Keratinocyte (primary cell): ENCODE results near the gene AGRN. TPM values are rescaled to one million over a fixed set of nuclear protein-coding genes. Genes with fewer than 3 reads are reported as not detected.

Source experiments
- DNase-seq: peaks from one replicate; pipeline ENCODE4 v3.0.0-alpha.2; 2011; ENCODE audit warnings: low read depth, missing footprints, low spot score
- FAIRE-seq: peaks from 2 replicates; lab custom pipeline; 2011; peaks lifted over from hg19 to GRCh38; lab: Jason Lieb, UNC
- H2AFZ ChIP-seq: 2 replicates; pipeline ENCODE4 v1.6.0; 2012; ENCODE audit warnings: low read length, control low read depth, inconsistent platforms; ENCODE audit not compliant: control insufficient read depth
- H3K27ac ChIP-seq: 2 replicates; pipeline ENCODE4 v1.5.1; 2011; ENCODE audit warnings: low read length; ENCODE audit not compliant: control insufficient read depth, insufficient read depth
- H3K27me3 ChIP-seq: 3 replicates; pipeline ENCODE4 v1.6.0; 2011; ENCODE audit warnings: low read length; ENCODE audit not compliant: control insufficient read depth, insufficient read depth; ENCODE audit errors: extremely low read depth
- H3K36me3 ChIP-seq, 2 experiments: 2 replicates in 1 of 2; 3 replicates in 1 of 2; pipeline ENCODE4 v1.5.1; 2011; ENCODE audit warnings: low read length in 2 of 2, mild to moderate bottlenecking in 1 of 2; ENCODE audit not compliant: control insufficient read depth in 2 of 2, insufficient read depth in 2 of 2; ENCODE audit errors: extremely low read depth in 1 of 2
- H3K4me1 ChIP-seq: 3 replicates; pipeline ENCODE4 v1.5.1; 2011; ENCODE audit warnings: low read length; ENCODE audit not compliant: control insufficient read depth, insufficient read depth; ENCODE audit errors: extremely low read depth
- H3K4me2 ChIP-seq: 3 replicates; pipeline ENCODE4 v1.6.0; 2011; ENCODE audit warnings: low read depth, low read length; ENCODE audit not compliant: control insufficient read depth, insufficient read depth; ENCODE audit errors: extremely low read depth
- H3K4me3 ChIP-seq, 3 experiments: fragments of 200-600 bp in 1 of 3; sonication (generic) in 1 of 3; 2 replicates in 2 of 3; 3 replicates in 1 of 3; pipeline ENCODE4 v1.5.1; 2011 to 2016; ENCODE audit warnings: low read length in 3 of 3, mild to moderate bottlenecking in 3 of 3, control low read depth in 2 of 3, inconsistent platforms in 1 of 3, low read depth in 1 of 3, mixed read lengths in 1 of 3, mixed run types in 1 of 3, moderate library complexity in 1 of 3; ENCODE audit not compliant: control insufficient read depth in 2 of 3, insufficient read depth in 2 of 3; ENCODE audit errors: extremely low read depth in 1 of 3
- H3K79me2 ChIP-seq: 2 replicates; pipeline ENCODE4 v1.6.0; 2012; ENCODE audit warnings: low read length; ENCODE audit not compliant: control insufficient read depth, insufficient read depth
- H3K9ac ChIP-seq: 3 replicates; pipeline ENCODE4 v1.6.0; 2011; ENCODE audit warnings: low read length; ENCODE audit not compliant: control insufficient read depth, insufficient read depth; ENCODE audit errors: extremely low read depth
- H3K9me1 ChIP-seq: 3 replicates; pipeline ENCODE4 v1.6.0; 2011; ENCODE audit warnings: low read length; ENCODE audit not compliant: control insufficient read depth, insufficient read depth; ENCODE audit errors: extremely low read depth
- H3K9me3 ChIP-seq: 2 replicates; pipeline ENCODE4 v1.5.1; 2012; ENCODE audit warnings: low read depth, low read length; ENCODE audit not compliant: control insufficient read depth
- H4K20me1 ChIP-seq: 3 replicates; pipeline ENCODE4 v1.6.0; 2011; ENCODE audit warnings: low read length; ENCODE audit not compliant: control insufficient read depth, insufficient read depth; ENCODE audit errors: extremely low read depth
- EZH2 ChIP-seq: IDR thresholded peaks from one replicate; pipeline ENCODE4 v1.6.1; 2012; ENCODE audit warnings: inconsistent platforms, mild to moderate bottlenecking, low read length, moderate library complexity
- dilution Hi-C: fragments of 300-500 bp; cut with MboI; formaldehyde crosslinking; loops from one replicate; pipeline ENCODE4 v1.7.0; 2020; ENCODE audit warnings: low sequenced_read_pairs; ENCODE audit not compliant: extremely low pct_ligation_motif_present
- polyA plus RNA-seq, 5 experiments: library from polyadenylated mRNA; depleted of rRNA in 3 of 5; stranded (reverse) in 3 of 5; stranded (forward) in 1 of 5; unstranded in 1 of 5; fragments of >200 nt; gene quantifications; 1 replicate in 1 of 5; 2 replicates in 3 of 5; 3 replicates in 1 of 5; pipeline versions ENCODE4 v1.2.1 to v1.2.3, GENCODE V29; 2011 to 2012; ENCODE audit warnings: missing spikeins in 2 of 5, low read depth in 1 of 5, low replicate concordance in 1 of 5
- TF ChIP-seq, protein P1 (sequence below), 3 experiments: IDR thresholded peaks in 1 of 3; conservative IDR thresholded peaks in 1 of 3; optimal IDR thresholded peaks in 1 of 3; 2 replicates in 2 of 3; 3 replicates in 1 of 3; pipeline versions ENCODE3 to v1.5.1; 2011; ENCODE audit warnings: low read length in 3 of 3, mild to moderate bottlenecking in 3 of 3, moderate library complexity in 2 of 3, control low read depth in 1 of 3, inconsistent platforms in 1 of 3; ENCODE audit not compliant: insufficient read depth in 2 of 3; ENCODE audit errors: extremely low read depth in 1 of 3

Gene AGRN
- polyA plus RNA-seq, 1 donor (not counting 4 experiments of a cell fraction or from before 2014, with no cell fraction given), result 72.4 TPM

- Histone ChIP-seq H3K9me1 (no peaks in the 10 kb centered on the region), H3K36me3 (peaks cover 24 to 30% of the 10 kb centered on the region in 2 experiments), H3K27ac (peak overlapping the region; percentile 87), H2AFZ (no peak overlapping the region), H3K79me2 (peaks cover 61% of the 10 kb centered on the region), H3K4me2 (peak overlapping the region; percentile 94), H3K4me1 (peaks cover 50% of the 10 kb centered on the region), H3K9me3 (no peaks in the 10 kb centered on the region), H4K20me1 (no peaks in the 10 kb centered on the region), H3K27me3 (no peaks in the 10 kb centered on the region), H3K9ac (peak overlapping the region; percentile 86), H3K4me3 (peak overlapping the region; percentile 81 to 89 (median 86))
- dilution Hi-C loops, result no loop called here
- TF ChIP-seq EZH2, result no peak
- TF ChIP-seq, protein P1, sequence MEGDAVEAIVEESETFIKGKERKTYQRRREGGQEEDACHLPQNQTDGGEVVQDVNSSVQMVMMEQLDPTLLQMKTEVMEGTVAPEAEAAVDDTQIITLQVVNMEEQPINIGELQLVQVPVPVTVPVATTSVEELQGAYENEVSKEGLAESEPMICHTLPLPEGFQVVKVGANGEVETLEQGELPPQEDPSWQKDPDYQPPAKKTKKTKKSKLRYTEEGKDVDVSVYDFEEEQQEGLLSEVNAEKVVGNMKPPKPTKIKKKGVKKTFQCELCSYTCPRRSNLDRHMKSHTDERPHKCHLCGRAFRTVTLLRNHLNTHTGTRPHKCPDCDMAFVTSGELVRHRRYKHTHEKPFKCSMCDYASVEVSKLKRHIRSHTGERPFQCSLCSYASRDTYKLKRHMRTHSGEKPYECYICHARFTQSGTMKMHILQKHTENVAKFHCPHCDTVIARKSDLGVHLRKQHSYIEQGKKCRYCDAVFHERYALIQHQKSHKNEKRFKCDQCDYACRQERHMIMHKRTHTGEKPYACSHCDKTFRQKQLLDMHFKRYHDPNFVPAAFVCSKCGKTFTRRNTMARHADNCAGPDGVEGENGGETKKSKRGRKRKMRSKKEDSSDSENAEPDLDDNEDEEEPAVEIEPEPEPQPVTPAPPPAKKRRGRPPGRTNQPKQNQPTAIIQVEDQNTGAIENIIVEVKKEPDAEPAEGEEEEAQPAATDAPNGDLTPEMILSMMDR (optimal IDR thresholded peaks at IDR 0.05 in 1 of 3, IDR thresholded peaks at IDR 0.05 in 1 of 3, conservative IDR thresholded peaks at IDR 0.05 in 1 of 3; ENCODE audit: extremely low read depth in 1 of 3, insufficient read depth in 2 of 3, low read length in 3 of 3), result no peak
- FAIRE-seq (no peak), DNase-seq (no peak)
Observed at GRCh38 chr1:1022302-1023009, 2.5 kb downstream of the AGRN start.

GRCh38 chr1:1023700-1024099 is 3.8 kb downstream of the AGRN start:
- H3K9ac ChIP-seq, result peak overlapping the region; percentile 47
- H3K79me2 ChIP-seq, result peaks cover 69% of the 10 kb centered on the region
- H3K36me3 ChIP-seq, result peaks cover 27 to 32% of the 10 kb centered on the region in 2 experiments
- FAIRE-seq, result no peak
- H3K9me3 ChIP-seq, result no peaks in the 10 kb centered on the region
- no peak overlapping the region for H2AFZ ChIP-seq
- no peaks in the 10 kb centered on the region for H3K27me3 ChIP-seq
- dilution Hi-C loops, result no loop called here
- peaks cover 50% of the 10 kb centered on the region for H3K4me1 ChIP-seq
- peak overlapping the region; percentile 94 for H3K4me2 ChIP-seq
- no peak for TF ChIP-seq EZH2
- TF ChIP-seq, protein P1 (optimal IDR thresholded peaks at IDR 0.05 in 1 of 3, IDR thresholded peaks at IDR 0.05 in 1 of 3, conservative IDR thresholded peaks at IDR 0.05 in 1 of 3; ENCODE audit: extremely low read depth in 1 of 3, insufficient read depth in 2 of 3, low read length in 3 of 3), result no peak
- peak overlapping the region; percentile 11 to 69 (median 46) for H3K4me3 ChIP-seq
- H4K20me1 ChIP-seq, result no peaks in the 10 kb centered on the region
- no peak for DNase-seq
- H3K27ac ChIP-seq, result no peak overlapping the region
- H3K9me1 ChIP-seq, result no peaks in the 10 kb centered on the region
